SK-N-SH (cell line): Measurements from ENCODE around the gene SNX32. TPM values are rescaled to one million over a fixed set of nuclear protein-coding genes. Genes with fewer than 3 reads are reported as not detected.

Source experiments
- CTCF ChIA-PET: fragments of 300-600, 350-600 bp; formaldehyde crosslinking; extraction: SDS; loops from one replicate; lab custom pipeline; 2021; lab: Yijun Ruan, JAX
- POLR2A ChIA-PET: fragments of 350-600 bp; sonication (Branson Sonifier 250); formaldehyde crosslinking; extraction: SDS; loops from one replicate; lab custom pipeline; 2020; ENCODE audit warnings: antibody characterized with exemption, inconsistent platforms; lab: Yijun Ruan, JAX
- DNase-seq: peaks from one replicate; pipeline ENCODE4 v3.0.0; 2012
- H2AFZ ChIP-seq: fragments of 200-600 bp; sonication (generic); 2 replicates; pipeline ENCODE4 v1.8.1; 2016; ENCODE audit warnings: antibody characterized with exemption, mild to moderate bottlenecking, low read depth
- H3F3A ChIP-seq: fragments of 200-600 bp; sonication (generic); replicated peaks from 2 replicates; pipeline ENCODE3; 2016; ENCODE audit warnings: antibody characterized with exemption, mild to moderate bottlenecking; ENCODE audit not compliant: insufficient read depth
- H3K27ac ChIP-seq, 2 experiments: fragments of 200-500 bp in 1 of 2; fragments of 200-600 bp in 1 of 2; sonication (Bioruptor generic) in 1 of 2; sonication (generic), shearing (Covaris generic) in 1 of 2; 2 replicates each; pipeline versions ENCODE4 v1.5.1 to v1.6.1; 2014 to 2016; ENCODE audit warnings: low read depth in 2 of 2, inconsistent platforms in 1 of 2, low read length in 1 of 2, mild to moderate bottlenecking in 1 of 2, mixed read lengths in 1 of 2
- H3K27me3 ChIP-seq: fragments of 200-600 bp; sonication (generic), shearing (Covaris generic); 2 replicates; pipeline ENCODE4 v1.6.1; 2016; ENCODE audit warnings: mixed run types; ENCODE audit not compliant: insufficient read depth
- H3K36me3 ChIP-seq, 2 experiments: fragments of 200-500 bp in 1 of 2; fragments of 200-600 bp in 1 of 2; sonication (Bioruptor generic) in 1 of 2; sonication (generic) in 1 of 2; replicated peaks in 1 of 2; 2 replicates each; pipeline versions ENCODE3 to v1.5.1; 2014 to 2016; ENCODE audit warnings: low read length in 1 of 2, mild to moderate bottlenecking in 1 of 2; ENCODE audit not compliant: insufficient read depth in 2 of 2, control insufficient read depth in 1 of 2
- H3K4me1 ChIP-seq, 2 experiments: fragments of 200-500 bp in 1 of 2; fragments of 200-600 bp in 1 of 2; sonication (Bioruptor generic) in 1 of 2; sonication (generic), shearing (Covaris generic) in 1 of 2; 2 replicates each; pipeline versions ENCODE4 v1.5.1 to v1.6.1; 2014 to 2016; ENCODE audit warnings: low read depth in 1 of 2, low read length in 1 of 2, mixed run types in 1 of 2; ENCODE audit not compliant: insufficient read depth in 2 of 2, control insufficient read depth in 1 of 2
- H3K4me2 ChIP-seq: fragments of 200-600 bp; sonication (generic), shearing (Covaris generic); 2 replicates; pipeline ENCODE4 v1.6.1; 2017; ENCODE audit warnings: mixed run types
- H3K4me3 ChIP-seq, 2 experiments: fragments of 200-500 bp in 1 of 2; fragments of 200-600 bp in 1 of 2; sonication (Bioruptor generic) in 1 of 2; sonication (generic), shearing (Covaris generic) in 1 of 2; 2 replicates each; pipeline versions ENCODE4 v1.5.1 to v1.8.1; 2014 to 2016; ENCODE audit warnings: low read depth in 2 of 2, inconsistent platforms in 1 of 2, low read length in 1 of 2, mild to moderate bottlenecking in 1 of 2, mixed read lengths in 1 of 2, moderate library complexity in 1 of 2
- H3K79me2 ChIP-seq: fragments of 200-600 bp; sonication (generic); 2 replicates; pipeline ENCODE4 v1.8.1; 2017; ENCODE audit warnings: mild to moderate bottlenecking; ENCODE audit not compliant: insufficient read depth
- H3K9ac ChIP-seq: fragments of 200-600 bp; sonication (generic); 2 replicates; pipeline ENCODE4 v1.6.1; 2017; ENCODE audit warnings: mixed run types
- H3K9me2 ChIP-seq: fragments of 200-600 bp; sonication (generic); 2 replicates; pipeline ENCODE4 v1.6.1; 2017; ENCODE audit warnings: mixed run types
- H3K9me3 ChIP-seq: fragments of 200-600 bp; sonication (generic); 2 replicates; pipeline ENCODE4 v1.6.1; 2017; ENCODE audit warnings: mixed run types, mild to moderate bottlenecking, moderate library complexity
- H4K20me1 ChIP-seq: fragments of 200-600 bp; sonication (generic); 2 replicates; pipeline ENCODE4 v1.6.1; 2017; ENCODE audit warnings: mild to moderate bottlenecking, mixed run types; ENCODE audit not compliant: insufficient read depth
- CHD2 ChIP-seq: fragments of 150-350 bp; IDR thresholded peaks from 2 replicates; pipeline ENCODE4 v1.6.1; 2018; ENCODE audit warnings: low read length; ENCODE audit not compliant: partially characterized antibody
- ELF1 ChIP-seq: IDR thresholded peaks from 2 replicates; pipeline ENCODE4 v1.4.0; 2012
- EZH2phosphoT487 ChIP-seq: fragments of 200-600 bp; sonication (generic); IDR thresholded peaks from 2 replicates; pipeline ENCODE4 v1.6.1; 2017; ENCODE audit warnings: low read depth, mixed run types, mild to moderate bottlenecking, antibody characterized with exemption, moderate library complexity, borderline replicate concordance
- FOXM1 ChIP-seq: IDR thresholded peaks from 2 replicates; pipeline ENCODE4 v1.4.0; 2012; ENCODE audit warnings: low read depth, mild to moderate bottlenecking
- GABPA ChIP-seq: IDR thresholded peaks from 2 replicates; pipeline ENCODE4 v1.4.0; 2012; ENCODE audit warnings: low read depth, mild to moderate bottlenecking
- GATA2 ChIP-seq: sonication (generic); formaldehyde crosslinking; IDR thresholded peaks from 2 replicates; pipeline ENCODE4 v1.5.0; 2020; ENCODE audit warnings: mild to moderate bottlenecking, missing genetic modification reagents
- IRF3 ChIP-seq: fragments of 150-350 bp; IDR thresholded peaks from 2 replicates; pipeline ENCODE4 v1.6.1; 2016; ENCODE audit warnings: mild to moderate bottlenecking, low read depth, low read length
- MAX ChIP-seq: IDR thresholded peaks from 2 replicates; pipeline ENCODE4 v1.4.0; 2012; ENCODE audit warnings: low read depth
- MEF2A ChIP-seq: IDR thresholded peaks from 2 replicates; pipeline ENCODE4 v1.4.0; 2012; ENCODE audit warnings: low read depth, borderline replicate concordance
- MXI1 ChIP-seq: IDR thresholded peaks from 2 replicates; pipeline ENCODE4 v1.6.1; 2012; ENCODE audit warnings: mild to moderate bottlenecking, low read depth, low read length, improper control_type of control experiment
- NFIC ChIP-seq: IDR thresholded peaks from 2 replicates; pipeline ENCODE4 v1.4.0; 2012; ENCODE audit warnings: borderline replicate concordance
- NRF1 ChIP-seq: IDR thresholded peaks from 2 replicates; pipeline ENCODE4 v1.6.1; 2012; ENCODE audit warnings: low read depth, mild to moderate bottlenecking, low read length
- RAD21 ChIP-seq: IDR thresholded peaks from 2 replicates; pipeline ENCODE4 v1.6.1; 2012; ENCODE audit warnings: mild to moderate bottlenecking, low read length
- SIN3A ChIP-seq: IDR thresholded peaks from 2 replicates; pipeline ENCODE4 v1.6.1; 2012; ENCODE audit warnings: low read depth, mild to moderate bottlenecking, low read length, moderate library complexity, borderline replicate concordance
- SMC3 ChIP-seq: IDR thresholded peaks from 2 replicates; pipeline ENCODE4 v1.6.1; 2012; ENCODE audit warnings: low read depth, low read length, improper control_type of control experiment
- TEAD4 ChIP-seq: IDR thresholded peaks from 2 replicates; pipeline ENCODE4 v1.4.0; 2012; ENCODE audit warnings: mild to moderate bottlenecking, borderline replicate concordance; ENCODE audit not compliant: insufficient read depth
- YY1 ChIP-seq: IDR thresholded peaks from 2 replicates; pipeline ENCODE4 v1.4.0; 2012; ENCODE audit warnings: low read depth, mild to moderate bottlenecking
- WGBS: methylation state at CpG from one replicate; pipeline ENCODE4 v1.1.6; 2017; ENCODE audit warnings: low lambda C conversion rate; 5-methylcytosine and 5-hydroxymethylcytosine counted together
- polyA plus RNA-seq, 3 experiments: library from polyadenylated mRNA; depleted of rRNA; stranded (reverse); fragments of >200 nt; gene quantifications; 2 replicates each; pipeline ENCODE4 v1.2.3, GENCODE V29; 2012
- TF ChIP-seq, protein P1 (sequence below): fragments of 200-600 bp; sonication (generic); IDR thresholded peaks from 2 replicates; pipeline ENCODE4 v1.6.1; 2017; ENCODE audit warnings: antibody characterized with exemption, mild to moderate bottlenecking, moderate library complexity
- TF ChIP-seq, protein P2 (sequence below): IDR thresholded peaks from 2 replicates; pipeline ENCODE4; 2012

SNX32 gene
- polyA plus RNA-seq, 1 of the 3 experiments (the other 2 are of a cell fraction) = 1.0 TPM

DNA sequence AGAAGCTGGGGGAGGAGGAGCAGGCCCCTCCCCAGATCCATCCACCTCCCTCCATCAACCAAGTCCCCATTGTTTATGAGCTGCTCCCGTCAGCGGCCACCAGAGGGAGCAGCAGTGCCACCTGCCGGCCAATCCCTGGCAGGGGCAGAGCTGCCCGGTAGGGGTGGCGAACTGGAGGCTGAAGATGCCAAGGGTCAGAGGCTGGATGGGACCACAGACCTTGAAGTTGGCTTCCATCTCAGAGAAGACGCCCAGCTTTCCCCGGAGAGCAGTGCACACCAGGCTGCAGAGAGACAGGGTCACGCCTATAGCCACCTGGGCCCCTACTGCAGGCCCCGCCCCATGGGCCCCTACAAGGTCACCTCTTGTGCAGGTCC, 50.9 kb downstream of the SNX32 start:
- peaks cover 39% of the 10 kb centered on the region for H3K79me2 ChIP-seq
- H3K9ac ChIP-seq = no peak overlapping the region
- H3K27ac ChIP-seq = no peak overlapping the region; a peak in 1 of 4 replicates
- peak; percentile 92 for DNase-seq
- peaks cover 29% of the 10 kb centered on the region for H3F3A ChIP-seq
- H4K20me1 ChIP-seq = no peaks in the 10 kb centered on the region
- H3K4me1 ChIP-seq = peaks cover 19 to 27% of the 10 kb centered on the region in 2 experiments
- WGBS = 0% methylated on average over 2 of the region's 9 CpGs
- ChIA-PET CTCF (interaction anchor here (0.6 to 15.2 kb wide), 64 partner anchors 8 to 415 kb away, joined by 3 to 374 read pairs (median 4); partner anchors contain the start of genes AP5B1, BANF1, C11orf68 and CFL1), POLR2A (interaction anchor here (0.6 to 1.9 kb wide), 10 partner anchors 11 to 173 kb away, joined by 3 to 9 read pairs (median 4); partner anchors contain the start of gene MUS81)
- no peak overlapping the region for H2AFZ ChIP-seq
- H3K9me2 ChIP-seq = no peaks in the 10 kb centered on the region
- no peaks in the 10 kb centered on the region for H3K9me3 ChIP-seq
- no peaks in the 10 kb centered on the region for H3K27me3 ChIP-seq
- peak overlapping the region in 1 of 2 experiments; percentile 4; a peak in 1 of 4 replicates for H3K4me3 ChIP-seq
- peaks cover 31 to 45% of the 10 kb centered on the region in 2 experiments for H3K36me3 ChIP-seq
- no peak for TF ChIP-seq MXI1
- TF ChIP-seq, protein P1, sequence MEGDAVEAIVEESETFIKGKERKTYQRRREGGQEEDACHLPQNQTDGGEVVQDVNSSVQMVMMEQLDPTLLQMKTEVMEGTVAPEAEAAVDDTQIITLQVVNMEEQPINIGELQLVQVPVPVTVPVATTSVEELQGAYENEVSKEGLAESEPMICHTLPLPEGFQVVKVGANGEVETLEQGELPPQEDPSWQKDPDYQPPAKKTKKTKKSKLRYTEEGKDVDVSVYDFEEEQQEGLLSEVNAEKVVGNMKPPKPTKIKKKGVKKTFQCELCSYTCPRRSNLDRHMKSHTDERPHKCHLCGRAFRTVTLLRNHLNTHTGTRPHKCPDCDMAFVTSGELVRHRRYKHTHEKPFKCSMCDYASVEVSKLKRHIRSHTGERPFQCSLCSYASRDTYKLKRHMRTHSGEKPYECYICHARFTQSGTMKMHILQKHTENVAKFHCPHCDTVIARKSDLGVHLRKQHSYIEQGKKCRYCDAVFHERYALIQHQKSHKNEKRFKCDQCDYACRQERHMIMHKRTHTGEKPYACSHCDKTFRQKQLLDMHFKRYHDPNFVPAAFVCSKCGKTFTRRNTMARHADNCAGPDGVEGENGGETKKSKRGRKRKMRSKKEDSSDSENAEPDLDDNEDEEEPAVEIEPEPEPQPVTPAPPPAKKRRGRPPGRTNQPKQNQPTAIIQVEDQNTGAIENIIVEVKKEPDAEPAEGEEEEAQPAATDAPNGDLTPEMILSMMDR = peak; percentile 98
- 0 out of 2 replicates have a peak, but pooled peaks have one; percentile 14 for TF ChIP-seq GABPA
- TF ChIP-seq FOXM1 = no peak
- peak; percentile 80 for TF ChIP-seq RAD21
- 0 out of 2 replicates have a peak, but pooled peaks have one; percentile 67 for TF ChIP-seq SIN3A
- peak; percentile 41 for TF ChIP-seq CHD2
- peak; percentile 92 for TF ChIP-seq SMC3
- TF ChIP-seq MAX = 0 out of 2 replicates have a peak, but pooled peaks have one; percentile 17
- TF ChIP-seq, all 33 proteins: peak for 7
- no peak overlapping the region for H3K4me2 ChIP-seq

DNA sequence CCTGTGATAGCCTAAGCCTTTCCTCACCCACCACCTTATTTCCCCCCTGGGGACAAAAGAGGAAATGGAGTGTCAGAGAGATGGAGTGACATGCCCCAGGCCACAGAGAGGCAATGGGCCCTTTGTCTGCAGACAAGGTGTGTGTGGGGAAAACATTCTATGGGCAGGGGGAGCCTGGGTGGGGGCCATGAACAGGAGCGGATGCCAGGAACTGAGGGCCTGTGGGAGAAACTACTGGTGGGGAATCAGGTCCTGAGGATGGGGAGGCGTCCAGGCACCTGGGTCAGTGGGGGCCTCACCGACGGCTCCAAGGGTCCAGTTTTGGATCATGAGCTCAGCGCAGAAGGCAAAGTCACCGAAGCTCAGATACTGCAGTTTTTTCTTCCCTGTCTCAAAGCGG, 51.5 kb downstream of the SNX32 start:
- H3F3A ChIP-seq = peaks cover 34% of the 10 kb centered on the region
- no peak overlapping the region for H2AFZ ChIP-seq
- CTCF ChIA-PET = interaction anchor here (0.5 to 15.2 kb wide), 59 partner anchors 9 to 257 kb away, joined by 3 to 374 read pairs (median 4); partner anchors contain the start of genes AP5B1, BANF1, C11orf68 and CFL1
- H3K9me3 ChIP-seq = no peaks in the 10 kb centered on the region
- no peaks in the 10 kb centered on the region for H4K20me1 ChIP-seq
- no peaks in the 10 kb centered on the region for H3K27me3 ChIP-seq
- no peak overlapping the region for H3K9ac ChIP-seq
- peaks cover 39% of the 10 kb centered on the region for H3K79me2 ChIP-seq
- WGBS = 89% methylated on average over 4 of the region's 7 CpGs
- TF ChIP-seq GATA2 (CRISPR knock-in tag) = no peak
- no peak for TF ChIP-seq NFIC
- no peak for TF ChIP-seq IRF3
- TF ChIP-seq YY1 = no peak
- no peak for TF ChIP-seq MXI1
- no peak for TF ChIP-seq SIN3A
- TF ChIP-seq MEF2A = no peak
- TF ChIP-seq ELF1 = no peak
- TF ChIP-seq NRF1 = no peak
- no peak for TF ChIP-seq MAX
- TF ChIP-seq, protein P2, sequence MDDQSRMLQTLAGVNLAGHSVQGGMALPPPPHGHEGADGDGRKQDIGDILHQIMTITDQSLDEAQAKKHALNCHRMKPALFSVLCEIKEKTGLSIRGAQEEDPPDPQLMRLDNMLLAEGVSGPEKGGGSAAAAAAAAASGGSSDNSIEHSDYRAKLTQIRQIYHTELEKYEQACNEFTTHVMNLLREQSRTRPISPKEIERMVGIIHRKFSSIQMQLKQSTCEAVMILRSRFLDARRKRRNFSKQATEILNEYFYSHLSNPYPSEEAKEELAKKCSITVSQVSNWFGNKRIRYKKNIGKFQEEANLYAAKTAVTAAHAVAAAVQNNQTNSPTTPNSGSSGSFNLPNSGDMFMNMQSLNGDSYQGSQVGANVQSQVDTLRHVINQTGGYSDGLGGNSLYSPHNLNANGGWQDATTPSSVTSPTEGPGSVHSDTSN = no peak
- TF ChIP-seq, protein P1 = no peak
- no peak for TF ChIP-seq EZH2phosphoT487
- TF ChIP-seq TEAD4 = no peak
- TF ChIP-seq, all 33 proteins: peak for 0
- POLR2A ChIA-PET = interaction anchor here (0.6 to 1.9 kb wide), 9 partner anchors 11 to 174 kb away, joined by 3 to 9 read pairs (median 4); partner anchors contain the start of gene MUS81
- Histone ChIP-seq H3K4me2 (no peak overlapping the region), H3K4me3 (no peak overlapping the region), H3K9me2 (no peaks in the 10 kb centered on the region), H3K36me3 (peaks cover 31 to 45% of the 10 kb centered on the region in 2 experiments), H3K27ac (no peak overlapping the region), H3K4me1 (peaks cover 24 to 32% of the 10 kb centered on the region in 2 experiments)
- no peak for DNase-seq
